GM21737 (cell line): ENCODE data around the gene GFI1B.
"Not testable (repeated sequence)": the region's sequence is repeated elsewhere in the genome, so short reads cannot be mapped to it uniquely, and the experiment has no call there.

Experiments used
- ATAC-seq: cut with Tn5 transposase; IDR thresholded peaks from one replicate; pipeline ENCODE4 v1.9.1; 2021; ENCODE audit warnings: mild to moderate bottlenecking, moderate library complexity; ENCODE audit not compliant: unreplicated experiment

Gene GFI1B

GRCh38 chr9:132989998-132990557, 11.6 kb downstream of the GFI1B start:
- not testable (repeated sequence) for ATAC-seq

GRCh38 chr9:132990781-132991180, 12.3 kb downstream of the GFI1B start:
- ATAC-seq, result no peak

GRCh38 chr9:132991351-132992300, 13.1 kb downstream of the GFI1B start:
- ATAC-seq, result no peak

GRCh38 chr9:132993511-132993939, 15.0 kb downstream of the GFI1B start:
- ATAC-seq, result no peak

- ATAC-seq, result no peak
Observed at GRCh38 chr9:132994410-132995120, 16.1 kb downstream of the GFI1B start.

- no peak for ATAC-seq
Observed at GRCh38 chr9:132995121-132995420, 16.6 kb downstream of the GFI1B start.

- no peak for ATAC-seq
Observed at GRCh38 chr9:132995879-132996278, 17.4 kb downstream of the GFI1B start.

- ATAC-seq, result no peak
Observed at GRCh38 chr9:132996526-132996925, 18.0 kb downstream of the GFI1B start.

GRCh38 chr9:132997591-132997990, 19.1 kb downstream of the GFI1B start:
- no peak for ATAC-seq

- not testable (repeated sequence) for ATAC-seq
Observed at GRCh38 chr9:132998221-132998620, 19.7 kb downstream of the GFI1B start.

GRCh38 chr9:132998831-132999635, 20.5 kb downstream of the GFI1B start:
- no peak for ATAC-seq

GRCh38 chr9:133002147-133003070, 23.9 kb downstream of the GFI1B start:
- no peak for ATAC-seq

GRCh38 chr9:133003071-133003461, 24.6 kb downstream of the GFI1B start:
- ATAC-seq, result no peak

GRCh38 chr9:133003671-133004090, 25.2 kb downstream of the GFI1B start:
- no peak for ATAC-seq

GRCh38 chr9:133004091-133004998, 25.9 kb downstream of the GFI1B start:
- no peak for ATAC-seq

- ATAC-seq, result no peak
Observed at GRCh38 chr9:133004999-133005760, 26.7 kb downstream of the GFI1B start.

- ATAC-seq, result no peak
Observed at GRCh38 chr9:133005957-133006356, 27.5 kb downstream of the GFI1B start.

- ATAC-seq, result no peak
Observed at GRCh38 chr9:133006731-133007352, 28.3 kb downstream of the GFI1B start.
